GM12891 (cell line): Measurements from ENCODE around the gene ADGRB3.

Source experiments
- POLR2A ChIP-seq: IDR thresholded peaks from 2 replicates; pipeline ENCODE4 v1.6.1; 2011; ENCODE audit warnings: low read depth, low read length, control low read depth
- POLR2AphosphoS5 ChIP-seq: IDR thresholded peaks from 2 replicates; pipeline ENCODE4 v1.6.1; 2011; ENCODE audit warnings: low read depth, low read length, control low read depth

DNA sequence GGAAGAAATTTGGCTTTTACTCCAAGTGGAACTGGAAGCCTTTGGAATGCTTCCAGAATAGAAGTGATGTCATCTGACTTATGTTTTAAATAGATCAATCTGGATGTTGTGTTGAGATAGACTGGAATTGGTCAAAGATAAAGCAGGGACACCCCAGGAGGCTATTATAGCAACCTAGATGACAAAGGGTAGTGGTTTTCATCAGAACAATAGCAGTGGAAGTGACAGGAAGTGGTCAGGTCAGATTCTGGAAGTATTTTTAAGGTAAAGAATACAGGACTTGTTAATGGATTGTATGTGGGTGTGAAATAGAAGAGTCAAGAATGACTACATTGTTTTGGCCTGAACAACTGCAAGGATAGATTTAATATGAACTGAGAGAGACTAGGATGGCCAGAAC is 191.4 kb downstream of the ADGRB3 start:
- TF ChIP-seq POLR2A = no peak
- TF ChIP-seq POLR2AphosphoS5 = no peak
